ENCODE data around the gene PDS5B.
"Not testable (repeated sequence)": the region's sequence is repeated elsewhere in the genome, so short reads cannot be mapped to it uniquely, and the experiment has no call there.

PDS5B gene

DNA sequence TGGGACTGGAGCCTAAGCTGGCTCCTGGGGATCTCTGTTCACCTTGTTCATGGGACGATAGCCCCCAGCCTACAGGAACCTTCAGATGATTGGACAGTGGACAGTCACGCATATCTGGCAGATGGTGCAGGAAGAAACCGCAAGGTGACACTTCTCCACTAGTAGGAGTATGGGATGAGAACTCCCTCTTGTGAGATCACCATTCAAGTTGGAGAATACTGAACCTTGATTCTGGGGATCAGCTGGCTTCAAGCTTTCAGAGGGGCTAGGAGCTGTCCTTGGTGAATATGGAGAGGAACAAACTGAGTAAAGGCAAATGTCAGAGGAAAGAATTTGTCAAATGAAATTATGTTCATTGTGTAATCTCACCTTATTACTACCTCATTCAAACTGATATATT, 204.5 kb downstream of the PDS5B start:
- DNase-seq (ENCODE audit: low read depth, low spot score) = no peak

GRCh38 chr13:32791545-32792172, 205.4 kb downstream of the PDS5B start:
- DNase-seq (ENCODE audit: low read depth, low spot score) = no peak

DNA sequence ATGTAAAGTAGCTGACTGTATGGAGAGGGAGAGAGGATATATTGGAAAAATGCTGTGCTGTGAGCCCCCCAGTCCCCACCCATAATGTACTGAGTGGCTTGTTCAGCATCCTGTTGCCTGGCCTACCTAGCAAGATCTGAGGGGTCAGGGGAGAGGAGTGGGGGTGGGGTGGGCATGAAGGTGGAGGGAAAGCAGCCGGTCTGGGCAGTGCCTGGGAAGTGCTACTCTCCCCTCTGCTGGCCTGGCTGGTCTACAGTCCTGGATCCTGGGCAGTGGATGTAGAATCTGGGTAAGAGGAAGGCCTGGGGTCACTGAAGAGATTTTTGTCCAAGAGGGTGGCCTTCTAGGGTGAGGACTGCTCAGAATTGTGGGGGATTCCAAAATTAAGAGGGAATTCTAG, 210.5 kb downstream of the PDS5B start:
- DNase-seq (ENCODE audit: low read depth, low spot score) = no peak

DNA sequence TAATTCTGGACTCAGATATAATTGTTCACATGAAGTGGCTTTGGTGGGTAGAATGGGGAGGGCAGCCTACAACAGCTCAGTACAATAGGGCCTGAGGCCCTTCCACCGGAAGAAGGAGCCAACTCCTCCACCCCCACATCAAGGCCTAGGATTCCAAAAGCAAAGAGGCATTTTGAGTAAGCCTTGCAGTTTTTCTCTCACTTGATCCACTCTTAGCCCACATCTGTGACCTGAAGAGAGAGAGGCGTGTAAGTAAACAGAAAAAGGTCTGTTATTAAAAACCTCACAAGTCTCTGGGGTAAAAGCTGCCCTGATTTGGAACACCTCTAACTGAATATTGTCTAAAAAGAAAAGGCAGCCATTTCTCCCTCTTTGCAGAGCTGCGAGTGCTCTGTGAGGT, 215.9 kb downstream of the PDS5B start:
- DNase-seq (ENCODE audit: low read depth, low spot score) = no peak

DNA sequence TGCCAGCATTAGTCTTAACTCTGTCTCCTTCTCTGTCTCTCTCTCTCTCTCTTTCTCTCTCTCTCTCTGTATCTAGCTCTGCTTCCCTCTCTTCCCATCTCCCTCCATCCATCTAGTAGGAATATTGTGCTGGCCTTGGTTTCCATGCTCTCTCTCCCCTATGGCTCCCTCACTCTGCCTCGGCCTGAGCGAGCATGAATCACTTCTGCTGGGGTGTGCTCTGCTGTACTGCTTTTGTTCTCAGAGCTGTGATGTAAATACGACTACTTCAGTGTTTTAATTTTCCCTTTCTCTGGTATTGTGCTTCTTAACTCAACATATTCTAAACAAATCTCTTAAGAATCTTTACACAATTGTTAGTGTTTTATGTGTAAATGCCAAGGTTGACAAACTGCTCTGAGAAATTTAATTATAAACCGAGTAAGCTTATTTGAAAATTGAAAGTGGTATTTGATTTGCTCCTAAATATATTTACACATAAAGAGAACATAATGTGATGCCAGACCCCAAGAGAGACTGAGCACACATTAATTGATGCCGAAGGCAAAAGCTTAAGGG, 218.5 kb downstream of the PDS5B start:
- DNase-seq (ENCODE audit: low read depth, low spot score) = peak; percentile 65

DNA sequence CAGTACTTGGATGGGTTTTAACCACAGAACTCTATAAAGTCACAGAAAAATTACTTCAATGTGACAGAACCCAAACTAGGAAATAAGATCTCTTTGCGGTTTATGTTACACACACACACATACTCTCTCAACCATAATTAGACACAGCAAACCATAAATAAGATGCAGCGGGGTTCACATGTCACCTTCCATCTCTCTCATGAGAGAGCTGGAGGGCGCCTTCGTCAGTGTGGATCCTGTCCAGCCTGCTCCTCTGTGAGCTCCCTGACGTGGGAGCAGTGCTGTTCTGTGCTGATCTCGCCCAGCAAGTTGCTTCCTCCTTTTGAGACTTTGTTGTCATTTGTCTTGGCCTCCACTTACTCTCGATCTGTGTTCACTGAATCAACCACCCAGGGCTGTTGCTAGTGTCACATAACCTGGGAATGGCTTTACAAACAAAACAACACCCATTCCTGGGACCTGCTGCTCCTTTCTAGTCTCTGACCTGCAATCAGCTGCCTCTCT, 225.1 kb downstream of the PDS5B start:
- no peak for DNase-seq (ENCODE audit: low read depth, low spot score)

- no peak for DNase-seq (ENCODE audit: low read depth, low spot score)
Measured at GRCh38 chr13:32821149-32821688, 235.0 kb downstream of the PDS5B start.

GRCh38 chr13:32822771-32823170, 236.5 kb downstream of the PDS5B start:
- DNase-seq (ENCODE audit: low read depth, low spot score) = no peak

DNA sequence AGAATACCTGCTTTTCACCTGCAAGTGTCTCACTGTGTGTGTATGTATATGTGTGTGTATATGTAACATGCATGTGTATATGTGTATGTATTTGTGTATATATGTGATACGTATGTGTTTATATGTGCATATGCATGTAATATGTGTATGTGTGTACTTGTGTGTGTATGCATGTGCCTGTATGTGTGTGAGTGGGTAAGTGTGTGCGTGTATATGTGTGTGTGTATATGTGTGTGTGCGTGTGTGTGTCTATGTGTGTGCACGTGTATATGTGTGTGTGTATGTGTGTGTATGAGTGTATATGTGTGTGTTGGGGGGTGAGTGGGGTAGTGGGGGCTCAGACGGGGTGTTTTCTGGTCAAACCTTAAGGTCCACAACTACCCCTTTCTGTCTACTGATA, 237.3 kb downstream of the PDS5B start:
- DNase-seq (ENCODE audit: low read depth, low spot score) = no peak

DNA sequence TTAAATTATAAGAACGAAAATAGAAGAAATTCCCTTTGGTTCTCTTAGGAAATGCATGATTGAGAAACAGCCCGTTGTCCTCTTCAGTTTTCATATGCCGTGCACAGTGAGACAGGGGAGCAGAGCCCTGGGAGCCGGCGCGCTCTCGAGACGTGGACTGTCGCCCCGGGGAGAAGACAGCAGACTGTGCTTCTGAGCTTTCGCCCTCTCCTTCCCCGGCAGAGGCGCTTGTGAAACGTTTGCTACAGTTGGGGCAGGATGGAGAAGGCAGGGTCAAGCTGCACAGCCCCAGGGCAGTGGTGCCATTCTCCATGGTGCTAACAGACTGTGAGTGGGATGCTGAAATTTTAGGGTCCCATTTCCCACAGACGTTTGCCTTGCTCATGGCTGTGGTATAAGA, 237.8 kb downstream of the PDS5B start:
- no peak for DNase-seq (ENCODE audit: low read depth, low spot score)

DNA sequence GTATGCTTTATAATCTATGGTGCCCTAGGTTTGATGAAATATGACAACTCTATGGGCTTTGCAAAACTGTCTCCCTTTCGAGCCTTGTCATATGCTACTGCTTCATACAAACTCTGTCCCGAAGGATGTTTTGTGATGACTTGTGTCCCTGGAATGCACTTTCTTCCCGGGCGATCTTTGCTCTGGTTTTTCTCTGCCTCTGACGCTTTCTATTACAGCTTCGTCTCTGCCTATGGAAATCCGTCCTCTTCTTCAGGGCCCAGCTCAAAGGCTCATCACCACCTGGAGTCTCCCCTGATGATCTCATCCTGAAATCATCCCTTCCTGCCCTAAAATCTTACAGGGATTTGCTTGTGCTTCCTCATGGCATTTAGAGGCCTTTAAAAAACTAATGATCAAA, 238.4 kb downstream of the PDS5B start:
- DNase-seq (ENCODE audit: low read depth, low spot score) = peak; percentile 87

DNA sequence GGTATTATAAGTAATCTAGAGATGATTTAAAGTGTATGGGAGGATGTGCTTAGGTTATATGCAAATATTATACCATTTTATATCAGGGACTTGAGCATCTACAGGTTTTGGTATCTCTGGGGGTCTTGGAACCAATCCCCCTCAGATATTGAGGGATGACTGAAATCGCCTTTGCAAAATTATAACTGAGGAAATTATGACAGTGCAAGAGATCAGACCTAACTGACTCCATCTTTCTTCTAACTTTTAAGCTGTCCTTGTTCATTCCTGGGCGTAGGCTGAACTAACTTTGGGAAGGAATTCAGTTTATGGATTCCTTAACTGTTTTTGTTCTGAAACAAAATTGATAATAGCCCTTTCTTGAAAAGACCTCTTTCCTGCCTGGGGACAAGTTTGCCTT, 239.2 kb downstream of the PDS5B start:
- no peak for DNase-seq (ENCODE audit: low read depth, low spot score)

- not testable (repeated sequence) for DNase-seq (ENCODE audit: low read depth, low spot score)
Measured at GRCh38 chr13:32826372-32826771, 240.1 kb downstream of the PDS5B start.
